B cell (primary cell): ENCODE results near the gene RFX8. TPM values are rescaled to one million over a fixed set of nuclear protein-coding genes. Genes with fewer than 3 reads are reported as not detected.

Experiments
- ATAC-seq: fragments of 200-7000 bp; cut with Tn5 transposase; one replicate; pipeline ENCODE4 v1.10.0; 2021; ENCODE audit warnings: low read depth, mild to moderate bottlenecking, moderate number of reproducible peaks, moderate library complexity
- CTCF ChIA-PET: fragments of 350-600 bp; sonication (Branson Sonifier 250); formaldehyde crosslinking; loops from one replicate; lab custom pipeline; 2021; ENCODE audit warnings: antibody characterized with exemption, inconsistent platforms; lab: Charles Lee
- POLR2A ChIA-PET: fragments of 350-600 bp; sonication (Branson Sonifier 250); formaldehyde crosslinking; loops from one replicate; lab custom pipeline; 2021; ENCODE audit warnings: antibody characterized with exemption; lab: Charles Lee
- DNase-seq: peaks from one replicate; pipeline ENCODE4 v3.0.0; 2013
- H2AFZ ChIP-seq: 2 replicates; pipeline ENCODE4 v1.6.1; 2012; ENCODE audit warnings: mild to moderate bottlenecking, low read depth, low read length; ENCODE audit not compliant: insufficient read depth, poor library complexity, severe bottlenecking
- H3K27ac ChIP-seq, 2 donors: 1 replicate in 1 of 2; 2 replicates in 1 of 2; pipeline ENCODE4 v1.5.1; 2012 to 2013; ENCODE audit warnings: low read length in 2 of 2, mild to moderate bottlenecking in 2 of 2, moderate library complexity in 1 of 2
- H3K27me3 ChIP-seq, 4 experiments: fragments of 200-600 bp in 1 of 4; sonication (generic) in 1 of 4; replicated peaks in 1 of 4; 1 replicate in 2 of 4; 2 replicates in 2 of 4; pipeline versions ENCODE4 v1.6.1 to v1.7.0; 2013 to 2016; ENCODE audit warnings: low read length in 3 of 4, mild to moderate bottlenecking in 2 of 4, mixed read lengths in 1 of 4, moderate library complexity in 1 of 4; ENCODE audit not compliant: insufficient read depth in 4 of 4, control insufficient read depth in 3 of 4; ENCODE audit errors: control extremely low read depth in 1 of 4
- H3K36me3 ChIP-seq, 2 experiments: replicated peaks in 1 of 2; 1 replicate in 1 of 2; 2 replicates in 1 of 2; pipeline versions ENCODE4 v1.6.1 to v1.7.1; 2013; ENCODE audit warnings: low read length in 1 of 2; ENCODE audit not compliant: insufficient read depth in 2 of 2, control insufficient read depth in 1 of 2; ENCODE audit errors: control extremely low read depth in 1 of 2, extremely low read depth in 1 of 2
- H3K4me1 ChIP-seq, 2 donors: fragments of 200-600 bp in 1 of 2; sonication (generic) in 1 of 2; 1 replicate in 1 of 2; 2 replicates in 1 of 2; pipeline versions ENCODE4 v1.5.1 to v1.6.1; 2013 to 2017; ENCODE audit warnings: low read length in 2 of 2; ENCODE audit not compliant: control insufficient read depth in 2 of 2, insufficient read depth in 2 of 2
- H3K4me2 ChIP-seq: replicated peaks from 2 replicates; pipeline ENCODE3; 2012; ENCODE audit warnings: mild to moderate bottlenecking, low read depth, low read length; ENCODE audit not compliant: poor library complexity, severe bottlenecking
- H3K4me3 ChIP-seq, 5 experiments: fragments of 200-600 bp in 1 of 5; sonication (generic) in 1 of 5; 1 replicate in 3 of 5; 2 replicates in 2 of 5; pipeline versions ENCODE4 v1.5.1 to v1.7.0; 2011 to 2016; ENCODE audit warnings: low read length in 4 of 5, mild to moderate bottlenecking in 4 of 5, low read depth in 2 of 5, control low read depth in 1 of 5, moderate library complexity in 1 of 5; ENCODE audit not compliant: insufficient read depth in 1 of 5; ENCODE audit errors: control extremely low read depth in 1 of 5, extremely low read depth in 1 of 5
- H3K79me2 ChIP-seq: fragments of 200-600 bp; sonication (generic); one replicate; pipeline ENCODE4 v1.6.0; 2016; ENCODE audit warnings: low read length; ENCODE audit not compliant: control insufficient read depth, insufficient read depth
- H3K9ac ChIP-seq: fragments of 200-600 bp; sonication (generic); 2 replicates; pipeline ENCODE4 v1.6.1; 2017; ENCODE audit warnings: mild to moderate bottlenecking, low read length, moderate library complexity
- H3K9me3 ChIP-seq, 3 donors: one replicate each; pipeline versions ENCODE4 v1.6.1 to v1.7.1; 2013; ENCODE audit warnings: low read length in 2 of 3; ENCODE audit not compliant: control insufficient read depth in 2 of 3, insufficient read depth in 1 of 3; ENCODE audit errors: control extremely low read depth in 1 of 3
- H4K20me1 ChIP-seq: 2 replicates; pipeline ENCODE4 v1.6.0; 2012; ENCODE audit warnings: mild to moderate bottlenecking, low read length; ENCODE audit not compliant: insufficient read depth, control insufficient read depth, poor library complexity, severe bottlenecking
- H3K27ac Mint-ChIP-seq: one replicate; pipeline ENCODE4 v1.8.0; 2021; ENCODE audit warnings: mixed read lengths
- H3K27me3 Mint-ChIP-seq: one replicate; pipeline ENCODE4 v1.8.0; 2021; ENCODE audit warnings: mixed read lengths
- H3K4me1 Mint-ChIP-seq: one replicate; pipeline ENCODE4 v1.8.0; 2021; ENCODE audit warnings: mixed read lengths
- H3K4me3 Mint-ChIP-seq: one replicate; pipeline ENCODE4 v1.8.0; 2021; ENCODE audit warnings: mixed read lengths
- H3K9me3 Mint-ChIP-seq: one replicate; pipeline ENCODE4 v1.8.0; 2022; ENCODE audit warnings: mixed read lengths; ENCODE audit not compliant: insufficient read depth
- EZH2 ChIP-seq: IDR thresholded peaks from 2 replicates; pipeline ENCODE4 v1.6.1; 2012; ENCODE audit warnings: borderline replicate concordance, low read depth, mild to moderate bottlenecking, moderate library complexity, low read length; ENCODE audit not compliant: insufficient read depth, poor library complexity, severe bottlenecking
- WGBS: methylation state at CpG from one replicate; pipeline ENCODE4 v1.1.5; 2013; ENCODE audit warnings: missing lambda C conversion rate; ENCODE audit not compliant: insufficient coverage; 5-methylcytosine and 5-hydroxymethylcytosine counted together
- intact Hi-C: fragments of 100-400 bp; cut with micrococcal nuclease; formaldehyde crosslinking; loops from one replicate; pipeline ENCODE4 v1.10.0; 2022
- polyA plus RNA-seq: library from polyadenylated mRNA; depleted of rRNA; stranded (reverse); fragments of >200 nt; gene quantifications from 2 replicates; pipeline ENCODE4 v1.2.3, GENCODE V29; 2012
- total RNA-seq, 2 donors: library from RNA; stranded (reverse); fragments of 120-200 nt in 1 of 2; gene quantifications; 1 replicate in 1 of 2; 2 replicates in 1 of 2; pipeline versions ENCODE4 v1.2.3 to v1.2.4, GENCODE V29; 2013 to 2022
- TF ChIP-seq, protein P1 (sequence below): fragments of 200-600 bp; IDR thresholded peaks from one replicate; pipeline ENCODE4 v1.8.0; 2022; ENCODE audit warnings: antibody characterized with exemption, mild to moderate bottlenecking

Gene RFX8
- total and polyA plus RNA-seq, 2 donors (not counting 1 experiment from before 2014, with no cell fraction given): not detected

DNA sequence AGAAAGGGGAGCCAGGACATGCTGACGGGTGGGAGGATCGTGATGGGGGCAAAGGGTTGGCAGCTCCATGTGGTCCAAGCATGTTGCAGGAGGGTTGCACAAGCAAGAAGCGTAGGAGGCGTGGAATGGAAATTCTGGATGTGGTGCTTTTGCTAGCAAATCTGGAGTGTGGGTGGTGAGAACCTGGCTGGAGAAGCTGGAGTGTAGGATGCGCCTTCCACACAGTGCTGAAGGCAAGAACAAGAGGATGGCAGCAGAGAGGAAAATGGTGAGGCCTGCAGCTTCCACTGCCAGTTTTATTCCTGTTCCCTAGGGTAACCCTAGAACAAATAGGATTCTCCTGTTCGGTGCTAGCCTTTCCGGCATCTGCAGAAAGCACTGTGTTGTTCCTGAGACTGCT lies 110.0 kb downstream of the RFX8 start:
- H3K36me3 ChIP-seq: no peaks in the 10 kb centered on the region
- no peaks in the 10 kb centered on the region for H3K9me3 Mint-ChIP-seq
- H3K9ac ChIP-seq: no peak overlapping the region
- H3K4me1 ChIP-seq: peaks cover 19 to 20% of the 10 kb centered on the region in 2 donors
- ATAC-seq: no peak
- H3K27ac ChIP-seq: no peak overlapping the region
- H3K4me3 Mint-ChIP-seq: no peak overlapping the region
- no peak overlapping the region for H3K27ac Mint-ChIP-seq
- H3K4me1 Mint-ChIP-seq: peaks cover 26% of the 10 kb centered on the region
- H3K4me3 ChIP-seq: no peak overlapping the region
- H3K4me2 ChIP-seq: no peak overlapping the region
- 96% methylated on average over 7 of the region's 7 CpGs for WGBS
- H2AFZ ChIP-seq: no peak overlapping the region
- H3K79me2 ChIP-seq: no peaks in the 10 kb centered on the region
- no peaks in the 10 kb centered on the region for H3K27me3 ChIP-seq
- no peaks in the 10 kb centered on the region for H3K9me3 ChIP-seq
- ChIA-PET POLR2A (interaction anchor here (0.6 kb wide), 1 partner anchor 459 kb away, joined by 10 read pairs; no protein-coding TSS in a partner anchor), CTCF (interaction anchor here (1.3 kb wide), 1 partner anchor 23 kb away, joined by 3 read pairs; no protein-coding TSS in a partner anchor)
- no peaks in the 10 kb centered on the region for H4K20me1 ChIP-seq
- no peak for DNase-seq
- intact Hi-C loops: no loop called here
- TF ChIP-seq, protein P1, sequence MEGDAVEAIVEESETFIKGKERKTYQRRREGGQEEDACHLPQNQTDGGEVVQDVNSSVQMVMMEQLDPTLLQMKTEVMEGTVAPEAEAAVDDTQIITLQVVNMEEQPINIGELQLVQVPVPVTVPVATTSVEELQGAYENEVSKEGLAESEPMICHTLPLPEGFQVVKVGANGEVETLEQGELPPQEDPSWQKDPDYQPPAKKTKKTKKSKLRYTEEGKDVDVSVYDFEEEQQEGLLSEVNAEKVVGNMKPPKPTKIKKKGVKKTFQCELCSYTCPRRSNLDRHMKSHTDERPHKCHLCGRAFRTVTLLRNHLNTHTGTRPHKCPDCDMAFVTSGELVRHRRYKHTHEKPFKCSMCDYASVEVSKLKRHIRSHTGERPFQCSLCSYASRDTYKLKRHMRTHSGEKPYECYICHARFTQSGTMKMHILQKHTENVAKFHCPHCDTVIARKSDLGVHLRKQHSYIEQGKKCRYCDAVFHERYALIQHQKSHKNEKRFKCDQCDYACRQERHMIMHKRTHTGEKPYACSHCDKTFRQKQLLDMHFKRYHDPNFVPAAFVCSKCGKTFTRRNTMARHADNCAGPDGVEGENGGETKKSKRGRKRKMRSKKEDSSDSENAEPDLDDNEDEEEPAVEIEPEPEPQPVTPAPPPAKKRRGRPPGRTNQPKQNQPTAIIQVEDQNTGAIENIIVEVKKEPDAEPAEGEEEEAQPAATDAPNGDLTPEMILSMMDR: no peak
- no peak for TF ChIP-seq EZH2
- H3K27me3 Mint-ChIP-seq: peaks cover 14% of the 10 kb centered on the region

DNA sequence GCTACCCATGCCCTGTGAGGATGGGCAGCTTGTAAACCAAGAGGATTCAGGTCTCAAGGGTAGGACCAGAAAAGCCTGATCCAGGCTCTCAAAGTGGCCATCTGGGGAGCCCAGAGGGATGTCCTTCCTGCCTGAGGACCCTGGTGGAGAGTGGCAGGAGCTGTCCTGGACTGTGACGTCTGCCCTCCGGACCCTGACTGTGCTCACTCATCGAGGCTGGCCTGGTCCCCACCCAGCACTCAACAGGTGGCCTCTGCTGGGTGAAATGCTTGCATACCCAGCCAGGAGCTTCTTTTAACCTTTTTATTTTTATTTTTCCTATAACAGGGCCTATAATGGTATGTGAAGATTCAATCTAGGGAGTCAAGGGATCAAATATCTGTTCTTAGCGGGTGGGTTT lies 112.1 kb downstream of the RFX8 start:
- peaks cover 19 to 20% of the 10 kb centered on the region in 2 donors for H3K4me1 ChIP-seq

More for the DNA sequence above, 112.1 kb downstream of the RFX8 start:
- Mint-ChIP-seq H3K4me3 (no peak overlapping the region), H3K27me3 (peaks cover 10% of the 10 kb centered on the region), H3K4me1 (peaks cover 28% of the 10 kb centered on the region), H3K9me3 (no peaks in the 10 kb centered on the region), H3K27ac (no peak overlapping the region)
- CTCF ChIA-PET: interaction anchor here (0.6 to 3.7 kb wide), 7 partner anchors 10 to 469 kb away, joined by 3 to 17 read pairs (median 4); no protein-coding TSS in a partner anchor
- intact Hi-C loops: no loop called here
- POLR2A ChIA-PET: no interaction called here
- H3K79me2 ChIP-seq: no peaks in the 10 kb centered on the region
- H2AFZ ChIP-seq: no peak overlapping the region
- WGBS: 94% methylated on average over 3 of the region's 4 CpGs
- H3K27ac ChIP-seq: no peak overlapping the region
- H3K36me3 ChIP-seq: no peaks in the 10 kb centered on the region
- H3K27me3 ChIP-seq: no peaks in the 10 kb centered on the region
- H3K9ac ChIP-seq: no peak overlapping the region
- no peak for DNase-seq
- no peaks in the 10 kb centered on the region for H4K20me1 ChIP-seq
- H3K9me3 ChIP-seq: no peaks in the 10 kb centered on the region
- no peak overlapping the region for H3K4me2 ChIP-seq
- TF ChIP-seq, protein P1: no peak
- TF ChIP-seq EZH2: no peak
- no peak overlapping the region for H3K4me3 ChIP-seq
- no peak for ATAC-seq
